Suprapubic skin (tissue), 4 donors: Measurements from ENCODE around the gene NPY1R. TPM values are rescaled to one million over a fixed set of nuclear protein-coding genes. Genes with fewer than 3 reads are reported as not detected.

Experiments used
- DNase-seq, 2 donors: peaks; one replicate each; pipeline ENCODE4 v3.0.0-alpha.2; 2019; ENCODE audit warnings: low spot score in 2 of 2
- H3K27ac ChIP-seq: fragments of 200-600 bp; sonication (generic); one replicate; pipeline ENCODE4 v1.5.1; 2019
- H3K27me3 ChIP-seq: fragments of 200-600 bp; sonication (generic); one replicate; pipeline ENCODE4 v1.5.1; 2019
- H3K36me3 ChIP-seq: fragments of 200-600 bp; sonication (generic); one replicate; pipeline ENCODE4 v1.5.1; 2019
- H3K4me1 ChIP-seq: fragments of 200-600 bp; sonication (generic); one replicate; pipeline ENCODE4 v1.5.1; 2019
- H3K4me3 ChIP-seq: fragments of 200-600 bp; sonication (generic); one replicate; pipeline ENCODE4 v1.5.1; 2019; ENCODE audit warnings: mild to moderate bottlenecking
- H3K9me3 ChIP-seq: fragments of 200-600 bp; sonication (generic); one replicate; pipeline ENCODE4 v1.5.1; 2019
- CTCF ChIP-seq, 2 donors: fragments of 200-600 bp in 1 of 2; fragments of 450-650 bp in 1 of 2; sonication (generic) in 1 of 2; IDR thresholded peaks; one replicate each; pipeline ENCODE4 v1.5.1; 2016 to 2019; ENCODE audit warnings: antibody characterized with exemption in 2 of 2, mild to moderate bottlenecking in 1 of 2, moderate library complexity in 1 of 2
- EP300 ChIP-seq: sonication (generic); formaldehyde crosslinking; IDR thresholded peaks from one replicate; pipeline ENCODE4 v1.6.1; 2017; ENCODE audit warnings: antibody characterized with exemption
- POLR2A ChIP-seq, 2 donors: fragments of 450-650 bp; IDR thresholded peaks; one replicate each; pipeline ENCODE4 v1.6.1; 2017; ENCODE audit warnings: antibody characterized with exemption in 2 of 2, mild to moderate bottlenecking in 2 of 2, moderate library complexity in 2 of 2
- POLR2AphosphoS5 ChIP-seq, 3 donors: sonication (generic); formaldehyde crosslinking; IDR thresholded peaks; one replicate each; pipeline ENCODE4 v1.6.1; 2017; ENCODE audit warnings: antibody characterized with exemption in 3 of 3
- WGBS: methylation state at CpG from one replicate; pipeline ENCODE4 v1.1.5; 2018; 5-methylcytosine and 5-hydroxymethylcytosine counted together
- total RNA-seq, 4 donors: library from RNA; depleted of rRNA; stranded (reverse); fragments of >200 nt; gene quantifications; one replicate each; pipeline ENCODE4 v1.1.0, GENCODE V29; 2016

The NPY1R gene
- 10 to 100 TPM; 16.1 to 30.8 (median 22.3) TPM for total RNA-seq

GRCh38 chr4:163332526-163333406, at the start of gene NPY1R:
TSS of gene NPY1R (minus strand) at chr4:163332596. CDS start at chr4:163326554, 6,042 bp downstream.
- H3K27ac ChIP-seq: no peak within 1 kb of the TSS
- WGBS: 5% methylated on average over 36 of the region's 36 CpGs
- DNase-seq: peak in 1 of 2 donors; percentile 71
- TF ChIP-seq POLR2A (IDR thresholded peaks at IDR 0.05): no peak
- peak; percentile 10 to 50 for TF ChIP-seq CTCF (IDR thresholded peaks at IDR 0.05)
- TF ChIP-seq POLR2AphosphoS5 (IDR thresholded peaks at IDR 0.05): no peak
- no peak for TF ChIP-seq EP300
- H3K4me1 ChIP-seq: peaks cover 27% of the 10 kb centered on the region
- H3K36me3 ChIP-seq: no peaks in the 10 kb centered on the region
- H3K9me3 ChIP-seq: no peaks in the 10 kb centered on the region
- H3K27me3 ChIP-seq: peaks cover 22% of the 10 kb centered on the region
- H3K4me3 ChIP-seq: peak within 1 kb of the TSS; percentile 58

GRCh38 chr4:163380703-163381102, 48.3 kb upstream of the NPY1R start:
- 89% methylated on average over 5 of the region's 5 CpGs for WGBS
- Histone ChIP-seq H3K27me3 (no peaks in the 10 kb centered on the region), H3K4me3 (no peak overlapping the region), H3K27ac (no peak overlapping the region), H3K36me3 (no peaks in the 10 kb centered on the region), H3K9me3 (no peaks in the 10 kb centered on the region), H3K4me1 (no peaks in the 10 kb centered on the region)
- TF ChIP-seq POLR2A (IDR thresholded peaks at IDR 0.05): no peak
- no peak for TF ChIP-seq EP300
- TF ChIP-seq CTCF (IDR thresholded peaks at IDR 0.05): no peak
- no peak for TF ChIP-seq POLR2AphosphoS5 (IDR thresholded peaks at IDR 0.05)
- DNase-seq: no peak

GRCh38 chr4:163378661-163379060, 46.3 kb upstream of the NPY1R start:
- Histone ChIP-seq H3K27me3 (no peaks in the 10 kb centered on the region), H3K4me1 (no peaks in the 10 kb centered on the region), H3K36me3 (no peaks in the 10 kb centered on the region), H3K27ac (no peak overlapping the region), H3K4me3 (no peak overlapping the region), H3K9me3 (no peaks in the 10 kb centered on the region)
- no peak for DNase-seq
- no peak for TF ChIP-seq POLR2A (IDR thresholded peaks at IDR 0.05)
- TF ChIP-seq CTCF (IDR thresholded peaks at IDR 0.05): no peak
- no peak for TF ChIP-seq POLR2AphosphoS5 (IDR thresholded peaks at IDR 0.05)
- TF ChIP-seq EP300: no peak

- peak overlapping the region; percentile 37 for H3K27ac ChIP-seq
- no peak overlapping the region for H3K4me3 ChIP-seq
- no peaks in the 10 kb centered on the region for H3K36me3 ChIP-seq
- no peaks in the 10 kb centered on the region for H3K27me3 ChIP-seq
- TF ChIP-seq POLR2A (IDR thresholded peaks at IDR 0.05) (no peak), CTCF (IDR thresholded peaks at IDR 0.05) (no peak), EP300 (no peak), POLR2AphosphoS5 (IDR thresholded peaks at IDR 0.05) (no peak)
- no peaks in the 10 kb centered on the region for H3K4me1 ChIP-seq
- DNase-seq: no peak
- H3K9me3 ChIP-seq: no peaks in the 10 kb centered on the region
- 80% methylated on average over 5 of the region's 5 CpGs for WGBS
Observed at GRCh38 chr4:163372029-163372428, 39.6 kb upstream of the NPY1R start.

GRCh38 chr4:163367651-163368050, 35.3 kb upstream of the NPY1R start:
- TF ChIP-seq CTCF (IDR thresholded peaks at IDR 0.05): no peak
- no peak for TF ChIP-seq POLR2AphosphoS5 (IDR thresholded peaks at IDR 0.05)
- TF ChIP-seq POLR2A (IDR thresholded peaks at IDR 0.05): no peak
- H3K27me3 ChIP-seq: peaks cover 9% of the 10 kb centered on the region
- 54% methylated on average over 3 of the region's 3 CpGs for WGBS
- H3K4me1 ChIP-seq: no peaks in the 10 kb centered on the region
- no peak overlapping the region for H3K4me3 ChIP-seq
- no peaks in the 10 kb centered on the region for H3K9me3 ChIP-seq
- H3K36me3 ChIP-seq: no peaks in the 10 kb centered on the region
- no peak overlapping the region for H3K27ac ChIP-seq
- no peak for DNase-seq
